HT-29 (cell line): ENCODE measurements around the gene MMP11. TPM values are rescaled to one million over a fixed set of nuclear protein-coding genes. Genes with fewer than 3 reads are reported as not detected.

ENCODE experiments used
- DNase-seq: peaks from one replicate; pipeline ENCODE4 v3.0.0-alpha.2; 2015; ENCODE audit warnings: low spot score
- total RNA-seq: library from RNA; depleted of rRNA; stranded (reverse); fragments of >200 nt; shearing (Covaris generic); gene quantifications from 2 replicates; pipeline ENCODE4 v1.2.3, GENCODE V29; 2014

MMP11 gene
- total RNA-seq, 1 experiment from 2014 or later, result 0.89 TPM

DNA sequence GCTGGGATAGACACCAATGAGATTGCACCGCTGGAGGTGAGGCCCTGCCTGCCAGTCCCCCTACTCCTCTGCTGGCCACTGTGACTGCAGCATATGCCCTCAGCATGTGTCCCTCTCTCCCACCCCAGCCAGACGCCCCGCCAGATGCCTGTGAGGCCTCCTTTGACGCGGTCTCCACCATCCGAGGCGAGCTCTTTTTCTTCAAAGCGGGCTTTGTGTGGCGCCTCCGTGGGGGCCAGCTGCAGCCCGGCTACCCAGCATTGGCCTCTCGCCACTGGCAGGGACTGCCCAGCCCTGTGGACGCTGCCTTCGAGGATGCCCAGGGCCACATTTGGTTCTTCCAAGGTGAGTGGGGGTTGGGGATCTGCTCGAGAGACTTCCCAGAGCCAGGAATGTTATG, 8.4 kb downstream of the MMP11 start:
- DNase-seq, result no peak

DNA sequence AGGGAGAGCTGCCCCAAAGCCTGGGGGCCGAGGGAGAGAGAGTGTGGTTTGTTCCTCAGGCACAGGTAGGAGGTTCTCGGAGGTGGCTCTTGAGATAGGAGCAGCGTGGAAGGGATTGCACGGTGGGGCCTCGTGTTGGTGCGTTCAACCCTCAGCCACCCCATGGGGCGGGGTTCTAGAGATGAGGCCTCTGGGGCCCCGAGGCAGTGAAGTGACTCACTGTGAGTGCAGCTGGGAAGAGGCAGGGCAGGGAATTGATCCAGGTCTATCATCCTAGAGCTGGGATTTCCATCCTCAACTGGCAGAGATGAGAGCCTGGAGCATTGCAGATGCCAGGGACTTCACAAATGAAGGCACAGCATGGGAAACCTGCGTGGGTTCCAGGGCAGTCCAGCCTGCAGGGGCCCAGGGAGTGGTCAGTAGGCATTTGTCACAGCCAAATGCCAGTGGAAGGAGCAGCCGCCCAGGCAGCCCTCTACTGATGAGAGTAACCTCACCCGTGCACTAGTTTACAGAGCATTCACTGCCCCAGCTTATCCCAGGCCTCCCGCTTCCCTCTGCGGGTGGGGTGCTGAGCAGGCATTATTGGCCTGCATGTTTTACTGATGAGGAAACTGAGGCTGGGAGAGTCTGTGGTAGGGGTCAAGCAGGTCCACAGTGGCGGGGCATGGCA, 9.0 kb downstream of the MMP11 start:
- DNase-seq, result no peak

DNA sequence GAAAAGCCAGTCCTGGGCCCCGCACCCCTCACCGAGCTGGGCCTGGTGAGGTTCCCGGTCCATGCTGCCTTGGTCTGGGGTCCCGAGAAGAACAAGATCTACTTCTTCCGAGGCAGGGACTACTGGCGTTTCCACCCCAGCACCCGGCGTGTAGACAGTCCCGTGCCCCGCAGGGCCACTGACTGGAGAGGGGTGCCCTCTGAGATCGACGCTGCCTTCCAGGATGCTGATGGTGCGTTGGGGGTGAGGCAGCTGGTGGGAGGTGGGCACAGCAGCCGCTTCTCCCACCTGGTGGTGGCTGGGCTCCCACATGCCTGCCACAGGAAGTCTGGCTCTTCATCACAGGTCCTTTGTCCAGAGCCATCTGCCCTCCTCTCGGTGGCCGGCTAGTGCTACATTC, 9.6 kb downstream of the MMP11 start:
- no peak for DNase-seq

DNA sequence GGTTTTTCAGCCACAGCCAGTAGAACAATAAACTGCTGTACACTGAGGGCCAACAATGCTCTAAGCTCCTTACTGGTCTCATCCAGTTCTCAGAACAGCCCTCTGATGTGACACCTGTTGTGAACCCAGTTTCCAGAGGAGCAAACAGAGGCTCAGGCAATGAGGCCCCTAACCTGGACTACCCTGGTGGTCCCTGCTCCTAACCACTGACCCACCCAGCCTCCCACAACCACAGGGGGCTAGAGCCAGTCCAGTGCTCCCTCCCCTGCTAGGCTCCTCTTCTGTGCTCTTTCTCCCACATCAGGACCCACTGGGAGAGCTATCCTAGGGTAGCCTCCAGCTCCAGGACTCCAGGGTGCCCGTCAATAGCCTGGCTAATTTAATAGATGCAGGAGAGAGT, 10.1 kb downstream of the MMP11 start:
- no peak for DNase-seq

DNA sequence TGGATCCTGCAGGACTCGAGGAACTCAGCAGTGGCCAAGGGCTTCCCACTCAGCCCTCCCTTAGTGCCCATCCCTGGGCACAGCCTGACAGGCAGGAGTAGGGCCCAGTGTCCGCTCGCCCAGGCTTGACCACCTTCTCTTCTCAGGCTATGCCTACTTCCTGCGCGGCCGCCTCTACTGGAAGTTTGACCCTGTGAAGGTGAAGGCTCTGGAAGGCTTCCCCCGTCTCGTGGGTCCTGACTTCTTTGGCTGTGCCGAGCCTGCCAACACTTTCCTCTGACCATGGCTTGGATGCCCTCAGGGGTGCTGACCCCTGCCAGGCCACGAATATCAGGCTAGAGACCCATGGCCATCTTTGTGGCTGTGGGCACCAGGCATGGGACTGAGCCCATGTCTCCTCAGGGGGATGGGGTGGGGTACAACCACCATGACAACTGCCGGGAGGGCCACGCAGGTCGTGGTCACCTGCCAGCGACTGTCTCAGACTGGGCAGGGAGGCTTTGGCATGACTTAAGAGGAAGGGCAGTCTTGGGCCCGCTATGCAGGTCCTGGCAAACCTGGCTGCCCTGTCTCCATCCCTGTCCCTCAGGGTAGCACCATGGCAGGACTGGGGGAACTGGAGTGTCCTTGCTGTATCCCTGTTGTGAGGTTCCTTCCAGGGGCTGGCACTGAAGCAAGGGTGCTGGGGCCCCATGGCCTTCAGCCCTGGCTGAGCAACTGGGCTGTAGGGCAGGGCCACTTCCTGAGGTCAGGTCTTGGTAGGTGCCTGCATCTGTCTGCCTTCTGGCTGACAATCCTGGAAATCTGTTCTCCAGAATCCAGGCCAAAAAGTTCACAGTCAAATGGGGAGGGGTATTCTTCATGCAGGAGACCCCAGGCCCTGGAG, 10.9 kb downstream of the MMP11 start:
- no peak for DNase-seq

DNA sequence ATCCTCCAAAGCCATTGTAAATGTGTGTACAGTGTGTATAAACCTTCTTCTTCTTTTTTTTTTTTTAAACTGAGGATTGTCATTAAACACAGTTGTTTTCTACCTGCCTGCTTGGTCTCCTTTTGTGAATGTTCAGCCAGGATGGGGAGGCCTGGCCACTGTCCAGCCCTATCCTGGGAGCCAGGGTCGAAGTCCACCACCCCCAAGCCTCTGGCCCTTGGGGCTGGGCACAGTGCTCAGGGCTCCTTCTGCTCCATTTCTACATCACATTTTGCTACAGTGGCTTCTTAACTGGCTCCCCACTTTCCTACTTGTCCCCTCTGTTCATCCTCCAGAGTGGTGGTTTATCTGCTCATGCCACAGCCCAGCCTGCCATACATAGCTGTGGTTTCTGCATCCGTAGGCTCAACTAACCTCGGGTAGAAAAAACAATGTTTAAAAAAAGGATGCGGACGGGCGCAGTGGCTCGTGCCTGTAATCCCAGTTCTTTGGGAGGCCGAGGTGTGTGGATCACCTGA, 11.6 kb downstream of the MMP11 start:
- DNase-seq, result no peak

DNA sequence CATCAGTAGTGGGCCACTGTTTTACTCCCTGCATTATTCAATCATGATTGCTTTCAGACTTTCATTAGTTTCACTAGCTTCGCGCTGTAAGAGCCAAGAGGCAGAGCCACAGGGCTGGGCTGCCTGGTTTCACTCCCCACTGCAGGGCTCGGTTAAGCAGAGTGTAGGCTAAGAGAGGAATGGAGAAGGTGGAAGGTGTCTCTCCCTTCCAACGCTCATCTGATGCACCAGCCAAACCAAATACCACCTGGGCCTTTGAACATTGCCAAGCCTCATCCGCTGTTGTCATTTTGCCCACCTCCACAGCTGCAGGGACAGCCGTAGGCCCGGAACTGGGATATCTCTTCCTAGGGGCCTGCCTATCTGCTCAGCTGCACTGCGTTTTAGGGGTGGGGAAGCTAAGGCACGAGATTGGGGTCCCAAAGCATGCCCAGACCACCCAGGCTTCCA, 13.6 kb downstream of the MMP11 start:
- no peak for DNase-seq

DNA sequence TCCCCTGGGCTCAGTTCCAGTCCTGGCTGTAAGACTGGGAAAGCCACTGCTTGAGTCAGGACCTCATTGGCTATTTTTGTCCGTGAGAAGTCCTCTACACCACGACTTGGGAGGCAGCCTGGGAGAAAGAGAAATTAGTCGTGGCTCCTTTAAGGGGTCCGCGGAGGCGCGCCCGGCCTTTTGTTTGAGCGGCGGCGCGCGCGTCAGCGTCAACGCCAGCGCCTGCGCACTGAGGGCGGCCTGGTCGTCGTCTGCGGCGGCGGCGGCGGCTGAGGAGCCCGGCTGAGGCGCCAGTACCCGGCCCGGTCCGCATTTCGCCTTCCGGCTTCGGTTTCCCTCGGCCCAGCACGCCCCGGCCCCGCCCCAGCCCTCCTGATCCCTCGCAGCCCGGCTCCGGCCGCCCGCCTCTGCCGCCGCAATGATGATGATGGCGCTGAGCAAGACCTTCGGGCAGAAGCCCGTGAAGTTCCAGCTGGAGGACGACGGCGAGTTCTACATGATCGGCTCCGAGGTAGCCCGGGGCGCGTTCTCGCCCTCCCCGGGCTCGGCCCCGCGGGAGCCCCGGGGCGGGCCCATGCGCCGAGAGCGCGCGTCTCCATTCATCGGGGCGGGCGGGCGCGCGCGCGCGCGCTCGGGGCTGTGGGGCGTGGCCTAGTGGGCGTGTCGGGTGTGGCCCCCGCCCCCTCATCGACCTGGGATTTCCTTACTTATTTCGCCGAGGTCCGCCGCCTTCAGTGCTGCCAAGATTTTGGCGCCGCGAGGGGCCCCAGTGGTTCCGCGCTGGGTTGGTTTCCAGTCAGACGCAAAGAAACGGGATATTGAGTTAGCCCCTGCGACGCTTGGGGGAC, 14.3 kb downstream of the MMP11 start, which contains the start of gene SMARCB1:
SMARCB1 (plus strand) TSS at position 215 of the 848 bp plus-strand sequence; CDS start at position 419, 204 bp downstream.
- peak; percentile 85 for DNase-seq

DNA sequence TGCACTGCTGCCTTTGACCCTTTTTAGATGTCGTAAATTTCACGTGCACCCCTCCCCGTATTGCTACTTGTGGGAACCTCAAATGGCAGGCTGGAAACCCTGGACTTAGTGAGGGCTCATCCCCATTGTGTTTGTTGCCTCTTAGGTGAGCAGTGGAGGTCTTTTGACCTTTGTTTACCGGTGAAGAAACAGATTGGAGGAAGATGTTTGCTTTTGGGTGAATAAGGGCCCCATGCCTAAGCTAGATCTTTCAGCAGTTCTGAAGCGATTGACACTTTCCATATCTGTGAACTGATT, 14.9 kb downstream of the MMP11 start:
- no peak for DNase-seq

DNA sequence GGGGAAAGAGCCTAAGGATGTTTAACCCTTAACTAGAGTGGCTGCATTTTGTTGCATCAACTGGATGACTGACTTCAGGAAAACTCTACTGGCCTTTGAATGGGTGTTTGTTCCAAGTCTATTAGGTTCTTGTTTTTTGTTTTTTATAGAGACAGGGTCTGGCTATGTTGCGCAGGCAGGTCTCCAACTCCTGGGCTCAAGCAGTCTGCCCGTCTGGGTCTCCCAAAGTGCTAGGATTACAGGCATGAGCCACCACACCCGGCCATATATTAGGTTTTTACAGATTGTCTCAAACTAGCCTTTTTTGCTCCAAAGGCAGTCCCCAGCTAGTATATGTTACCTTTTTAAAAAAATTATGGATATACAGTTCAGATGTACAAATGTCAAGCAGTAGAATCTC, 15.3 kb downstream of the MMP11 start:
- no peak for DNase-seq

DNA sequence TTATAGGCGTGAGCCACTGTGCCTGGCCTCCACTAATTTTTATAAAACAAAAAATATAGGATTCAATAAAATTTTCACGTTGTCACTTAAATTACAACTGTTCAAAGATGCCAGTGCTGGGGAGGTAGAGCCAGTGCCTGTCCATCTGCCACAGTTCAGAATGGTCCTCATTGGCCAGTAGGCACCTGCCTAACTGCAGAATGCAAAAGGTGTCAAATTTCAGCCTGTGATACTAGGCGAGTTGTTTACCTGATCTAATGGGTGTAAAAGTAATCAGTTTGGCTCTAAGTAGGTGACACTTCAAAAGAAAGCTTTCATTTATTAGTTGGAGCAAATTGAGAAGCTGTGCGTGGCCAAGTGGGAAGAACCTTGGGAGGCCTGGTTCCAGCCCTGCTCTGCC, 16.5 kb downstream of the MMP11 start:
- DNase-seq, result no peak

DNA sequence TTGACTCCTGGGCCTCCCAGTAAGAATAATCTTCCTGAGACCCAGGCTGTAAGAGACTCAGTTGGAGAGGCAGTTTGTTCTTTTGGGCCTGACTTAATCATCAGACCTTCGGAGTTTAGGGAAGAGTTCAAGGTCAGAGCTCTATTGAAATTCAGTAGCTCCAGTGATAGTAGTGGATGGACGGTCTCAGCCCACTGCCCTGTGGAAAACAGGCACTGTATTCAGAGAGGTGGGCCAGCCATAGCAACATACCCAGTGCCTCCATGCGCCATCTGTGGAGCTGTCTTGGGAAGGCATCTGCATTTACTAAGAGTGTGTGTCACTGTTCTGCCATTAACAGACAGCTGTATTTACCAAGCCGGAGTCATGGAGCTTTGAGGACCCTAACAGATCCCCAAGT, 17.0 kb downstream of the MMP11 start:
- no peak for DNase-seq

DNA sequence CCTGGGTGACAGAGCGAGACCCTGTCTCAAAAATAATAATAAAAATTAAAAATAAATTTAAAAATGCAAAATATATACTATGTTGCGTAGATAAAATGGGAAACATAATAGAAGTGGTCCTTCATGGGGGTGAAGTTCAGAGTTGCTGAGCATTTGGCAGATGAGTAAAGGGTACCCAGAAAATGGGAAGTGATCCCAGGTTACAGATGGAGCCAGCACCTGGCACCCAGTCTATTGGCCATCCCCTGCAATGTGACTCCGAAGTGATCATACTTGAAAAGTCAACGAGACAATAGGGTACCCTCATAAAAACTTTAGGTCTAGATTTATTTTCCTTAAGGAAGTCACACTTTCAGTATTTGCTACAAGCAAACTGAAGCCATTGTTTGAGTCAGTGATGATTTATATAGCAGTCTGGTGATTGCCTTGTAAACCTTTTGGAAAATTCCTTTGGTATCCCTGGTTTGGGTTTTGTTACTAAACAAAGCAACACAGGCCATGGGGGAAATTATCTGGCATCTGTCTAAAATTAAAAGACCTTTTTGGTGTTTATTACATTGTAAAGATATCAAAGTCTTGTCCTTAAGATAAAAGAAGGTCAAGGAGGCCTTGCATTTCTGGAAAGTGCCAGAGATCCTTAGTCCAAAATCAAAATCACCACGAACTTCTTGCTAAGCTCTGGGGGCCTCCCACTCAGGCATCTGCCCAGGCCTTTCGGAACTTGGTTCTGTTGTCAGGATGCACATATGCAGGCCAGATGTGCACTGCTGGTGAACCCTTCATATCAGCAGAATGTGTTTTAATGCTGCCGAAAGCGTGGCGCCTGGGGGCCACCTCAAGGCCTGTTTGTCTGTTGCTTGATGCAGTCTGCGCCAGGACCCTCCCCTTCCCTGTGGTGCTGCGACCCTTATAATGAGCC, 18.4 kb downstream of the MMP11 start:
- DNase-seq, result no peak

DNA sequence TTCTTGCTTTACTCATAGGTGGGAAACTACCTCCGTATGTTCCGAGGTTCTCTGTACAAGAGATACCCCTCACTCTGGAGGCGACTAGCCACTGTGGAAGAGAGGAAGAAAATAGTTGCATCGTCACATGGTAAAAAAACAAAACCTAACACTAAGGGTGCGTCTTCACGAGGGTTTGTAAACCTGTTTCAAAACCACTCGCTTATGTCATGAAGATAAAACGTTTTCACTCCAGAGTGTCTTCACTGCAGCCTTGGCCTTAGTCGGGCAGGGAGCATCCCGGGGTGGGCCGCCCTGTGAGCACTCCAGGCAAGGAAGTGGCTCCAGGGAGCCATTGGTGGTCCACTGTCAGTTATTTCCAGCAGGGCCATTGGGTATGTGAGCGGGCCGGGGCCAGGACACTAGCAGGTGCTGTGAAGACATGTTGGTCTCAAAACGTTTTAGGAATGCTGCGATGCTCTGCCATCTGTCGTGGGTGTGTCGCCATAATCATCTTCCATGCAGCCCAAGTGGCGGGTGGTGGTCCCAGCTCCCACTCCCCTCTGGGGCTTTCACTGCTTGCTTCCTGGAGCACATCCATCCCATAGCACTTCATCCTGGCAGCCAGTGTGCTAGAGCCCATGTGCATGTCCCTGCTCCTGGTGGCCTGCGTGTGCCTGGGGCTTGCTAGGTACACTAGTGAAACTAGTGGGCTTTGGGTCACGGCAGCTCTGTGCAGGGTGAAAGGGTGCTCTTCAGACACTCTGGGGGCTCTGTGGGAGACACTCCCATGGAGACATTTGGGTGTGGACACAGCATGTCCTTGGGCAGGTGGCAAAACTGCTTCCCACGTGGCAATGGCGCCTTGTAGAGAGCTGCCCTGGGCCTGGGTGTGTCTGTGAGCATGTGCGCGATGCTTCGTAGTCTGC, 19.3 kb downstream of the MMP11 start:
- DNase-seq, result no peak

DNA sequence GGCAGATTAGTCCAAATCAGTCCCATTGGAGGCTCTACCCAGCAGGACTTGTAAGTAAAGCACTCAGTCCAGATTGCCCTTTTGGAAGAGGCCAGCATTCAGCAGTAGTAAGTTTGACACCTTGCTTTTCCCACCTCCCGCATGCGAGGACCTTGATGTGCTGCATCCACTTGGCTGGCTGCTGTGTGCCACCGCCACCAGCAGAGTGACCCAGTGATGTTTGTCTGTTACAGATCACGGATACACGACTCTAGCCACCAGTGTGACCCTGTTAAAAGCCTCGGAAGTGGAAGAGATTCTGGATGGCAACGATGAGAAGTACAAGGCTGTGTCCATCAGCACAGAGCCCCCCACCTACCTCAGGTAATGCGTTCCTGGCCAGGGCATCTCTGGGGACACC, 20.7 kb downstream of the MMP11 start:
- no peak for DNase-seq

DNA sequence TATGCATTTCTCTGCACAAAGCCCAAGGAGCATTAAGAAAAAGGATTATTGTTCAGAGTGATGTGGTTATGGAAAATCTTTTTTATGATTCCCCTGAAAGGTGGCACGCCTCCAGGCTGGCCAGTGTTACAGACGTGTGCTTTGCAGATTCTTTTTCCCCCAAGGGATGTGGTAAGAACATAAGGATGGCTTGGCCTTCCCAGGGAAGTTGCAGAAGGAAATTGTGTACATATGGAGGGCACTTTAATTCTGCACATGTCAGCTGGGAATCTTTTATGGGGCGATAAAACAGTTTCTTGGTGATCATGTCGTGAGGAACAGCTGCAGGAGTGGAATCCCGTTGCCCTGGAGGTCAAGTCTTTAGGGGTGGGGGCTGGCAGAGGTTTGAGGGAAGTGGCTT, 23.8 kb downstream of the MMP11 start:
- no peak for DNase-seq

DNA sequence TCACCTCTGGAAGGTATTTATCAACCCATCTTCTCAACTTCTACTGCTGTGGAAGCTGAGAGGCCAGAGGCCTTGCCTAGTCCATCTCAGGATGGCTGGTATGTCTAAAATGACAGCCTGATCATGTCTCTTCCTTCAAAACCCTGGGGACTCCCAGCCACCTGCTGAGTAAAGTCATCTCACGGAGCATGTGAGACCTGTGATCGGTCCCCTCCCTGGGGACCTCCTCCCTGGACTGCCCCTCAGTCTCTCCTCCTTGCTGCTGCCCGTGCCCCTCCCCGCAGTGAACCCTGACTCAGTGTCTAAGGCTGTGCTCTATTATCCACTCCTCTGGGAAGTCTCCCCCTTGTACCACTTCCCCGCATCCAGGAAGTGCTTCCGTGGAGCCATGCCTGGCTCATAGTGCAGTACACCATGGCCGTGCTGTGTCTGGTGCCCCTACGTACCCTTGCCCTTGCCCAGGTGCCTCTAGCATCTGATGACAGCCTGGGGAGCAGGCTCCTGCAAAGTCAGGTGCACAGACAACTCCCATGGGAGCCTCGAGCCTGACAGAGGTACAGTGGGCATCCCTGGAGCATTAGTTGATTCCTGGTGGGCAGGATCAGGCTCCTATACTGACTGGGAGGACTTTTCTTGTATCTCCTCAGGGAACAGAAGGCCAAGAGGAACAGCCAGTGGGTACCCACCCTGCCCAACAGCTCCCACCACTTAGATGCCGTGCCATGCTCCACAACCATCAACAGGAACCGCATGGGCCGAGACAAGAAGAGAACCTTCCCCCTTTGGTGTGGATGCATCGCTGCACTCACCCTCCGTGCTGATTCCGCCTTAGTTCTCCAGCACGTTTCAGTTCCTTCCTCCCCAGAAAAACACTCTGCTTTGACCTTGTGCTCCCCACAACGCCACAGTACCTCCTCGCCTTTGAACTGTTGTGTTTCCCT, 27.9 kb downstream of the MMP11 start:
- no peak for DNase-seq

DNA sequence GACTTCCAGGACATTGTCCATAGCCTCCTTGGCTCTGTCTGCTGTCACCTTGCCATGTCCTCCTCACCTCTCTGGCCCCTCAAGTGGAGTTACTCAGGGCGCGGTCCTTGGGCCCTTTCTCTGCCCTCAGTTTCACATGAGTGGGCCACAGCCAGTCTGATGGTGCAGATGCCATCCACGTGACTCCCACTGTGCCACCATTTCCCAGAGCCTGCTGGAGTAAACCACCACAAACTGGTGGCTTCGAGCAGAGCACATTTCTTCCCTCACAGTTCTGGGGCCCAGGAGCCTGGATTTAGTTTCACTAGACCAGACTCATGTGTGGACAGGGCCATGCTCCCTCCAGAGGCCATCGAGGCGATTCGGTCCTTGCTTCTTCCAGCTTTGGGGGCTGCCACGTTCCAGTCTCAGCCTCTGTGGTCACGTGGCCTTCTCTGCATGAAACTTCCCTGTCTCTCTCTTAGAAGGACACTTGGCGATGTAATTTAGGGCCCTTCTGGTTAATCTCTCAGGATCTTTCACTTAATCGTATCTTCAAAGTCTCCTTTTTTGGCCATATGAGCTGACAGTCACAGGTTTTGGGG, 28.7 kb downstream of the MMP11 start:
- DNase-seq, result no peak
